ENCODE results near the gene ARHGAP44. TPM values are rescaled to one million over a fixed set of nuclear protein-coding genes. Genes with fewer than 3 reads are reported as not detected.

ARHGAP44 gene
- total RNA-seq, 1 donor from 2014 or later, result 17.5 TPM

GRCh38 chr17:12992676-12993075, 203.4 kb downstream of the ARHGAP44 start:
- TF ChIP-seq CTCF (IDR thresholded peaks at IDR 0.05; ENCODE audit: partially characterized antibody, unreplicated experiment), result no peak
- no peaks in the 10 kb centered on the region for H3K9me3 Mint-ChIP-seq (ENCODE audit: unreplicated experiment)
- peaks cover 2% of the 10 kb centered on the region for H3K27me3 Mint-ChIP-seq (ENCODE audit: unreplicated experiment)
- H3K36me3 Mint-ChIP-seq (ENCODE audit: unreplicated experiment), result peaks cover 14% of the 10 kb centered on the region
- H3K27ac Mint-ChIP-seq (ENCODE audit: unreplicated experiment), result no peak overlapping the region
- no peak for DNase-seq
- no peak overlapping the region for H3K4me3 Mint-ChIP-seq (ENCODE audit: unreplicated experiment)
- H3K4me1 Mint-ChIP-seq (ENCODE audit: low read depth, unreplicated experiment), result peaks cover 10% of the 10 kb centered on the region

- Mint-ChIP-seq H3K4me3 (ENCODE audit: unreplicated experiment) (no peak overlapping the region), H3K4me1 (ENCODE audit: low read depth, unreplicated experiment) (peaks cover 6% of the 10 kb centered on the region), H3K27me3 (ENCODE audit: unreplicated experiment) (peaks cover 2% of the 10 kb centered on the region), H3K27ac (ENCODE audit: unreplicated experiment) (no peak overlapping the region), H3K9me3 (ENCODE audit: unreplicated experiment) (no peaks in the 10 kb centered on the region), H3K36me3 (ENCODE audit: unreplicated experiment) (peaks cover 14% of the 10 kb centered on the region)
- DNase-seq, result no peak
- no peak for TF ChIP-seq CTCF (IDR thresholded peaks at IDR 0.05; ENCODE audit: partially characterized antibody, unreplicated experiment)
Measured at GRCh38 chr17:12993631-12994030, 204.3 kb downstream of the ARHGAP44 start.

GRCh38 chr17:12994341-12995074, 205.2 kb downstream of the ARHGAP44 start:
- peaks cover 14% of the 10 kb centered on the region for H3K36me3 Mint-ChIP-seq (ENCODE audit: unreplicated experiment)
- H3K4me1 Mint-ChIP-seq (ENCODE audit: low read depth, unreplicated experiment), result peaks cover 6% of the 10 kb centered on the region
- no peak overlapping the region for H3K27ac Mint-ChIP-seq (ENCODE audit: unreplicated experiment)
- DNase-seq, result no peak
- no peak for TF ChIP-seq CTCF (IDR thresholded peaks at IDR 0.05; ENCODE audit: partially characterized antibody, unreplicated experiment)
- no peak overlapping the region for H3K4me3 Mint-ChIP-seq (ENCODE audit: unreplicated experiment)
- H3K9me3 Mint-ChIP-seq (ENCODE audit: unreplicated experiment), result no peaks in the 10 kb centered on the region
- peaks cover 2% of the 10 kb centered on the region for H3K27me3 Mint-ChIP-seq (ENCODE audit: unreplicated experiment)

- no peak overlapping the region for H3K27ac Mint-ChIP-seq (ENCODE audit: unreplicated experiment)
- peaks cover 8% of the 10 kb centered on the region for H3K36me3 Mint-ChIP-seq (ENCODE audit: unreplicated experiment)
- no peaks in the 10 kb centered on the region for H3K27me3 Mint-ChIP-seq (ENCODE audit: unreplicated experiment)
- TF ChIP-seq CTCF (IDR thresholded peaks at IDR 0.05; ENCODE audit: partially characterized antibody, unreplicated experiment), result no peak
- no peaks in the 10 kb centered on the region for H3K9me3 Mint-ChIP-seq (ENCODE audit: unreplicated experiment)
- H3K4me3 Mint-ChIP-seq (ENCODE audit: unreplicated experiment), result no peak overlapping the region
- DNase-seq, result no peak
- peaks cover 2% of the 10 kb centered on the region for H3K4me1 Mint-ChIP-seq (ENCODE audit: low read depth, unreplicated experiment)
Measured at GRCh38 chr17:12995106-12995895, 206.0 kb downstream of the ARHGAP44 start.

- no peak overlapping the region for H3K27ac Mint-ChIP-seq (ENCODE audit: unreplicated experiment)
Measured at GRCh38 chr17:12995896-12996295, 206.6 kb downstream of the ARHGAP44 start.

More at GRCh38 chr17:12995896-12996295, 206.6 kb downstream of the ARHGAP44 start:
- Mint-ChIP-seq H3K36me3 (ENCODE audit: unreplicated experiment) (peaks cover 8% of the 10 kb centered on the region), H3K4me1 (ENCODE audit: low read depth, unreplicated experiment) (peaks cover 2% of the 10 kb centered on the region), H3K9me3 (ENCODE audit: unreplicated experiment) (no peaks in the 10 kb centered on the region), H3K27me3 (ENCODE audit: unreplicated experiment) (no peaks in the 10 kb centered on the region), H3K4me3 (ENCODE audit: unreplicated experiment) (no peak overlapping the region)
- no peak for DNase-seq
- no peak for TF ChIP-seq CTCF (IDR thresholded peaks at IDR 0.05; ENCODE audit: partially characterized antibody, unreplicated experiment)

Data from glutamatergic neuron (in vitro differentiated cells).